GM19455 (cell line): ENCODE data around the gene PHACTR4.
"Not testable (repeated sequence)": the region's sequence is repeated elsewhere in the genome, so short reads cannot be mapped to it uniquely, and the experiment has no call there.

ENCODE experiments used
- ATAC-seq: cut with Tn5 transposase; IDR thresholded peaks from one replicate; pipeline ENCODE4 v1.9.1; 2021; ENCODE audit not compliant: unreplicated experiment

PHACTR4 gene

DNA sequence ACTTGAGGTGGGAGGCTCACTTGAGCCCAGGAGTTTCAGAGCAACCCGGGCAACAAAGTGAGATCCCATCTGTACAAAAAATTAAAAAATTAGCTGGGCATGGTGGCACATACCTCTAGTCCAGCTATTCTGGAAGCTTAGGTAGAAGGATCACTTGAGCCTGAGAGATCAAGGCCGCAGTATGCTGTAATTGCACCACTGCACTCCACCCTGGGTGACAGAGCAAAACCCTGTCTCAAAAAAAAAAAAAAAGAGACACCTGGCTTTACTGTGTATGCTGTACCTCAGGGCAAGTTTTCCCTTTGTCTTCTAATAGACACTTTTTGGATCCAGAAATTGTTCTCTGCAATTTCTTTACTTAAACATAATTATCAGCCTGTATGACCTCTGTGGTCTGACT, 113.2 kb downstream of the PHACTR4 start:
- no peak for ATAC-seq

DNA sequence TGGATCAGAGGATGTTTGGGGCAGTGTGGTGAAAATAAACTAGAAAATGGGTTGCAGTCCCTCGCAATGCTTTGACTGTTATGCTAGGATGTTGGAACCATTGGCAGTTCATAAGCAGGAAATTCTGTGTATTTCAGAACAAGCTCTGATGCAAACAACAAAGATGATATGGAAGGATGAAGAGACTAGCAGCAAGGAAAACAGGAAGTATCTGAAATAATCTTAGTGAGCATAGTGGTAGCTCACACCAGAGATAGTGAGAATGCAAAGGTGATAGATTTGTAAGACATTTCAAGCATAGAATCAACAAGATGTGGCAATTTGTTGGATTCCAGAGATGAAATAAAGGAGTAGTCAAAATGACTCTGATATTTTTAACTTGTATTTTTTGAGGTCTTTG, 125.2 kb downstream of the PHACTR4 start:
- ATAC-seq = no peak

DNA sequence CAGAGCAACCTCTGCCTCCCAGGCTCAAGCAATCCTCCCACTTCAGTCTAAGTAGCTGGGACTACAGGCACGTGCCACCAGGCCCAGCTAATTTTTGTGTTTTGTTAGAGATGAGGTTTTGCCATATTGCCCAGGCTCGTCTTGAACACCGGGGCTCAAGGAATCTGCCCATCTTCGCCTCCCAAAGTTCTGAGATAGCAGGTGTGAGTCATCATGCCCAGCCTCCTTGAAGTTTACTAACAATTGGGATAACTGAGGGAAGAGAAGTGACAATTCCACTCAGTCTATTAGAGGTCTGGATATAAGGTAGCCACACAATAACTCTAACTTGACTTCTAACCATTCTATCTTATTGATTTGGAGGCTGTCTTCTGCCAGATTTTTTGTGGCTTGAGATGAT, 130.0 kb downstream of the PHACTR4 start:
- no peak for ATAC-seq

DNA sequence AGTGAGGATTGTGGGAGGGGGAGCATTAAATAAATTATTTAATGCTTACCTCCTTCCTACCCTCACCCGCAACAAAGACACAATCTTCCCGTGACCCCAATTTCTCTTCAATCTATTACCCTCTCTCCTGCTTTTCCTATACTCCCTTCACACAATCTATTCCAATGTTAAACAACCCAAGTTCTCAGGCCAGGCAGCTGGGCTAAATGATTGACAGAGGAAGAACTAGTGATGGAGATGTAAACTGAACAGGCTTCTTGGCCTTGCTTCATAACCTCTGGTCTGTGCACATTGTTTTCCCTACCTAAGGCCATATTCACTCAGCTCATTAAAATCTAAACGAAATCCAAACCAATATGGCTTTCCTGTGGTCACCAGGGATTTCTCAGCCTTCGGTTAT, 132.4 kb downstream of the PHACTR4 start:
- ATAC-seq = no peak

DNA sequence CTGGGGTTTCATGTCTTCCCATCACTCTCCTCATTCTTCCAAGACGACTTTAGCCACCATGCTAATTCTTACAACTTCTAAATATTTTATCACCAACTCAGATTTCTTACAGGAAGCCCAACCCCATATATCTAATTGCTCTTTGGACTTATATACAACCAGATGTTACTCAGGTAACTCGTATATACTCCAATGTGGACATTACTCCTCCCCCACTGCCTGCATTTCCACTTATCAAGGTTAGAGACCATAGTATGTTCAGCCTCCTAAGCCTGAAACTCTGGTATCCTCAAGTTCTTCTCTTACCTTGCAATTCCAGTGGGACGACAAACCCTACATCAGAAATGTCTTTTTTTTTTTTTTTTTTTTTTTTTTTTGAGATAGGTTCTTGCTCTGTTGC, 133.6 kb downstream of the PHACTR4 start:
- no peak for ATAC-seq

DNA sequence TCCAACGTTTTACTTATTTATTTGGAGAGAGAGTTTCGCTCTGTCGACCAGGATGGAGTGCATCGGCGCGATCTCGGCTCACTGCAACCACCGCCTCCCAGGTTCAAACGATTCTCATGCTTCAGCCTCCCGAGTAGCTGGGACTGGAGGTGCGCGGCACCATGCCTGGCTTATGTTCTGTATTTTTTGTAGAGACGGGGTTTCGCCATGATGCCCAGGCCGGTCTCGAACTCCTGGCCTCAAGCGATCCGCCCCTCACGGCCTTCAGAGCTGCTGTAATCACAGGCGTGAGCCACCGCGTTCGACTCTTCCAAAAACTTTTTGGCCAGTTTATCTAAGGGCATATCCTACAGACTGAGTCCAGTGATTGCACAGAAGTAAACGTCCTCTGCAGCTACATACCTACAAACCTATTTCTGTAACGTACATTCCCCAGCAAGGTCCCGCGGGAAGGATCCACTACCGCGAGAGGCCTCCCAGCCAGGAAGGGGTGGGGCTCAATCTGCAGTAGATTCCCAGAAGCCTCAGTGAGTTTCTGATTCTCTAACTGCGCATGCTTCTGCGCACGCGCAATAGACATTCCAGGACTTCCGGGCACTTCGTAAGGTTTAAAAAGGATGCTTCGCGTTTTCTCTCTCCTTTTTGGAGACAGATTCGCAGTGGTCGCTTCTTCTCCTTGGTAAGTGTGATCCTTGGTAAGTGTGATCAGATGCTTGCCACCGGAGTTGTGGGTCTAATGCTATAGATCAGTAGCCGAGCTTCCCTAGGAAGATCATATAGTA, 136.1 kb downstream of the PHACTR4 start, which contains the start of gene RCC1:
Gene RCC1 (plus strand): TSS at position 638 of the 782 bp plus-strand sequence. CDS start 23,824 bp downstream, outside the sequence.
- peak; percentile 73 for ATAC-seq

DNA sequence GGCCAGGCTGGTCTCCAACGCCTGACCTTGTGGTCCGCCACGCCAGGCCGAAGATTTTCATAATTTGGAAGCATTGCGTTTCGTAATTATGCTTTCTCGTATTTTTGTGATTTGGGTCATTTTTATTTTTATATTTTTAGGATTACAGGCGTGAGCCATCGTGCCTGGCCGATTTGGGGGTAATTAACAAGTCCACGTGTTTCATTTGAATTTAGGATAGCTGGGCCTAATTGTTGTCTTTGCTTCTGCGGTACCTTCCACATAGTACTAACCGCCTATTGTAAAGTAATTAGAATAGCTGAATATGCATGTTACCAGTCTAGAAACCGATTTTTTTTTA, 137.3 kb downstream of the PHACTR4 start:
- ATAC-seq = no peak

DNA sequence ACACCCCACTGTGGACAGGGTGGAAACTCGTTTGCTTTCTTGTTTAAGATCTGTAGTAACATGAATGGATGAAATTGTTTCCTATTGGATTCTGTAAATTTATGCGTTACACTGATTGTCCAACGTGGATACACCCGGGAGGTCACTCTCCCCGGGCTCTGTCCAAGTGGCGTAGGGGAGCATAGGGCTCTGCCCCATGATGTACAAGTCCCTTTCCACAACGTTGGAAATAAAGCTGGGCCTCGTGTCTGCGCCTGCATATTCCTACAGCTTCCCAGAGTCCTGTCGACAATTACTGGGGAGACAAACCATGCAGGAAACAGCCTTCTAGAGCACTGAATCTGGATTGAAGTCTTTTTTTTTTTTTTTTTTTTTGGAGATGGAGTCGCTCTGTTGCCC, 137.7 kb downstream of the PHACTR4 start:
- no peak for ATAC-seq

DNA sequence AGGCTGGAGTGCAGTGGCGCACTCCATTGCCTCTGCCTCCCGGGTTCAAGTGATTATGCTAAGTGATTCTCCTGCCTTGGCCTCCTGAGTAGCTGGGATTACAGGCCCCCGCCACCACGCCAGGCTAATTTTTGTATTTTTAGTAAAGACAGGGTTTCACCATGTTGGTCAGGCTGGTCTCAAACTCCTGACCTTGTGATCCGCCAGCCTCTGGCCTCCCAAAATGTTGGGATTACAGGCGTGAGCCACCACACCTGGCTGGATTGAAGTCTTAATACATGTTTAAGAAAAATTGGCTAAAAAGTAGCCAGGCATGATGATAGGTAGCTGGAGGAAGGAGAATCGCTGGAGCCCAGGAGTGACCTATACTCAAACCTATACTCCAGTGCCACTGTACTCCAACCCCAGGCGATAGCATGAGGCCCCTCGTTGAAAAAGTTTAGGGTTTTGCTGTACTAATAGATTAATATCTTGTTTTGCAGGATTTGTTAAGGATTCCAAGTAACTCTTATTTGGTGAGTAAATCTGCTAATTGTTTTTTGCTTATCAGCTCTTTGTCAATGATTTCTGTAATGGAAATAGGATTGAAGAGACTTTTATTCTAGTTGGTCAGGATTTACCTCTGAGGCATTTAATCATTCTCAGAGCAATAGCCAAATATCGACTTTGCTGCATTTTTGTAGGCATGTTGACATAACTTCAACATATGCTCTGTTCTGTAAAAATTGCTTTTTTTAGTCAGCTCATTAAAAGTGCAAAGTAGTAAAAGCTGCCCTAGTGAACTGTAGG, 138.3 kb downstream of the PHACTR4 start:
- no peak for ATAC-seq

DNA sequence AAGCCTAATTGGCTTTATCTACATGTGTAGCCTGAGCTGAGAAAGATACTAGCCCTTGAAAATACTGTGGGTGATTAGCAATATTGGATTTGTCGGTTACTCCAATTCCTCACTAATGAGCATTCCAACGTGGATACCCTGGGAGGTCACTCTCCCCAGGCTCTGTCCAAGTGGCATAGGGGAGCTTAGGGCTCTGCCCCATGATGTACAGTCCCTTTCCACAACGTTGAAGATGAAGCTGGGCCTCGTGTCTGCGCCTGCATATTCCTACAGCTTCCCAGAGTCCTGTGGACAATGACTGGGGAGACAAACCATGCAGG, 138.9 kb downstream of the PHACTR4 start:
- ATAC-seq = no peak

DNA sequence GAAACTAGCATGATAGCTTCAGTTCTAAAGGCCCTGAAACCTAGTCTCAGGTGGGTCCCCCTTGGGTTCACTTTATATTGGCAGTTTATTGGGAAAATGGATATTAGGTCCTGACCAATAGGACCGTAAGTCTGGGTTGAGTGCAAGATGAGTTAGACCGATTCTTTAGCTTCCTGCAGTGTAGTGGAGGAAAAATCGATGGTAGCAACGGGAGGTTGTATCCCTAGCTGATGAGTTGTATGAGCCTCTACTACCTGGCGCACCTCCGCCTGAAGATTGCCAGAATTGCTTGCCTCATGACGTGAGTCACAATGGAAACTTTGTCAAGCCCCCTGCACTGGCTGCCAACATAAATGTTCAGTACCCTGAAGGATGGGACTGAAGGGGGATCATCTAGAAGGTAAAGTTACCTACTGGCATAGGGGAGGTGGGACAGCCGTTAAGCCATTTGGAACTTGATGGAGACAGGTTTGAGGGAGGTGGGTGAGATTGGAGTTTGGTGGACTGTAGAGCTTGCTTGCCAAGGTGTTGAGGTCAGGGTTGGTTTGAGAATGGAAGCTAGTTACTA, 140.2 kb downstream of the PHACTR4 start:
- ATAC-seq = no peak

DNA sequence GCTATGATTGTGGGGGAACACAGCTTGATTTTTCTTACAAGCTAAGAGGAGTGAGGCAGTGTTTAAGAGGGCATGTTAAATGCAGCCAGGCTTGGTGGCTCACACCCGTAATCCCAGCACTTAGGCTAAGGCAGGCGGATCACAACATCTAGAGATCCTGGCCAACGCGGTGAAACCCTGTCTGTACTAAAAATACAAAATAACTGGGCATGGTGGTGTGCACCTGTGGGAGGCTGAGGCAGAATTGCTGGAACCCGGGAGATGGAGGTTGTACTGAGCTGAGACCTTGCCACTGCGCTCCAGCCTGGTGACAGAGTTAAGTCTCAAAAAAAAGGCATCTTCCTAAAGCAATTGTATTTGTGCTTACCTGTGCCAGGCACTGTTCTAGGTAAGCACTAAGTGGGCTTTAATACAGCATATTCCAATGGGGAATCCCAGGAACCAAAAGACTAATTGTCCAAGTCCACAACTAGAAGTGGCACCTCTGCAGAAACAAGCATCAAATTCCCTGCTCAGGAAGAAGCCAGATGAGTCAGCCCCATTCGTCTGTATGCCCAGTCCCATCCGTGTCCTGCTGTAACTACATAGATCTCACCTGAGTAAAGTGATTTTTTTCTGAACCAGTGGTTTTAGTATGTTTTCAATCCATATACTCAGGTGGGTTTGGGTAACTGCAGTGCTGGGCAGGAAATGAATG, 140.9 kb downstream of the PHACTR4 start:
- ATAC-seq = no peak

DNA sequence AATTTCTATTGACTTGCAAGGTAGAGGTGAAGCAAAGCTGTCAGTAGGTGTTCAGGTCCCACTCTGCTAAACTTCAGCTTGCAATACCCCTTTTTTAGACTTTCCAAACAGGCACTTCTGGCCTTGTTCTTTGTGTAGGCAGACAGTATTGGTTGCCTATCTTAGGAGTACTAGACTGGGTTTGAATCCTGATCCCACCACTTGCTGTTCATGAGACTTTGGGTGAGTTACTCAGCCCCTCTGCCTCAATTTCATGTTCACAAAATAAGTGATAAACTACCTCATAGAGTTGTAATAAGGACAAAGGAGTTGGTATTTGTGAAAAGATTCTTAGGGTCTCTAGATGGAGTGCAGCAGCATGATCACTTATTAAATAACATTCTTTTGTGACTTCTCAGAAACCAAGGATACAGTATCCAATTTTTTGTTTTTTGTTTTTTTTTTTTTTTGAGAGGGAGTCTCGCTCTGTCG, 141.5 kb downstream of the PHACTR4 start:
- ATAC-seq = no peak

DNA sequence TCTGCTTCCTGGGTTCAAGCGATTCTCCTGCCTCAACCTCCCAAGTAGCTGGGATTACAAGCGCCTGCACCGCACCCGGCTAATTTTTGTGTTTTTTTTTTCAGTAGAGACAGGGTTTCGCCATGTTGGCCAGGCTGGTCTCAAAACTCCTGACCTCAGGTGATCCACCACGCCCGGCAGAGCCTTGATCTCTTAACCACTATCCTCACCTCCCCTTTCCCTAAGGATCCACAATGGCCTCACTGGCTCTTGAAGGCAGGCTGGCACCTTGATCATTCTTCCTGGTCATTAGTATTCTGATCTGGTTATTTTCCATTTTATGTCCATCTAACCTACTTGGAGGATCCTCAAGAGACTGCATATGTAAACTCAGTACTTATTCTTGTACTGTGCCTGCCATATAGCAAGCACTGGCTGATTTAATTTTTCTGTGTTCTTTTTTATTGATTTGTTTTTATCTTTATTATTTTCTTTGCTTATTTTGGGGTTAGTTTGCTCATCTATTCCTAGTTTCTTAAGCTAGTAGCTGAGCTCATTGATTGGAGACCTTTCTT, 142.6 kb downstream of the PHACTR4 start:
- ATAC-seq = no peak

DNA sequence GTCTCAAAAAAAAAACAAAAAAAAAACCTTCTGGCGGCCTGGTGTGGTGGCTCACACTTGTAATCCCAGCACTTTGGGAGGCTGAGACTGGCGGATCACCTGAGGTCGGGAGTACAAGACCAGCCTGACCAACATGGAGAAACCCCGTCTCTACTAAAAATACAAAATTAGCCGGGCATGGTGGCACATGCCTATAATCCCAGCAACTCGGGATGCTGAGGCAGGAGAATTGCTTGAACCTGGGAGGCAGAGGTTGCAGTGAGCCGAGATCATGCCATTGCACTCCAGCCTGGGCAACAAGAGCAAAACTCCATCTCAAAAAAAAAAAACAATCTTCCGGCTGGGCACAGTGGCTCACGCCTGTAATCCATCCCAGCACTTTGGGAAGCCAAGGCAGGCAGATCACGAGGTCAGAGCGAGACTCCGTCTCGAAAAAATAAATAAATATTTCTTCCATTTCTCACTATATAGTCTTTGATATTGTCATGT, 144.9 kb downstream of the PHACTR4 start:
- ATAC-seq = not testable (repeated sequence)

DNA sequence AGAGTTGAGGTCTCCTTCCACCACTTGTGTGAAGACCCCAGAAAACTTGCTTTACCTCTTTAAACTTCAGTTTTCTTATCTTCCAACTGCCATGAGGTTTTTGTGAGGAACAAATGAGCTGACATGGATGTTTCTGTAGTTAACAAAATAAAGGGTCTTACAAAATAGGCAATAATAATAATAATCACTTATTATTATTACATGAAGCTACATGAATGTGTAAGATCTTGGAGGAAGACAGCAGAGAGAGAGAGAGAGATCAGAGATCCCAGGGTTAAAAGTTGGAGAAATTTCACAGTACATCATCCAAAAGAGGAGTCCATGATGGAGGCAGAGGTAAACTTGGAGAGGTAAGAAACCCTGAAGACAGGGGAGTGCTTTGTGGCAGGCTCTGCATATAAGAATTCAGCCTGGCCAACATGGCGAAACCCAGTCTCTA, 147.0 kb downstream of the PHACTR4 start:
- no peak for ATAC-seq

DNA sequence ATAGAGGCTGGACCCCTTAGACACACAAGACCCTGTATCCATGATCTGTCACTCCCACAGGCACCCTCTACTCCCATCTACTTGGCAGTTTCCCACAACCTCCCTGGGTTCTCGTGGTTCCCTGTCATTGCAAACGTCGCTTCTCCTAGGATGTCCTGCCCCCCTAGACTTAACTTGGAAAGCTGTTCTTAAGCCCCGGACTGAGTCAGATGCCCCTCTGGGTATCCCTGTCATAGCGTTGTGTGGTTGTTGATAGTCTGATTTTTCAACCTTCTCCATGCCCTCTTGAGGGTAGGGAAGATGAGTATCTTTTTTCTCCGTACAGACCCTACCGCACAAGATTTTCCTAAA, 148.1 kb downstream of the PHACTR4 start:
- no peak for ATAC-seq

DNA sequence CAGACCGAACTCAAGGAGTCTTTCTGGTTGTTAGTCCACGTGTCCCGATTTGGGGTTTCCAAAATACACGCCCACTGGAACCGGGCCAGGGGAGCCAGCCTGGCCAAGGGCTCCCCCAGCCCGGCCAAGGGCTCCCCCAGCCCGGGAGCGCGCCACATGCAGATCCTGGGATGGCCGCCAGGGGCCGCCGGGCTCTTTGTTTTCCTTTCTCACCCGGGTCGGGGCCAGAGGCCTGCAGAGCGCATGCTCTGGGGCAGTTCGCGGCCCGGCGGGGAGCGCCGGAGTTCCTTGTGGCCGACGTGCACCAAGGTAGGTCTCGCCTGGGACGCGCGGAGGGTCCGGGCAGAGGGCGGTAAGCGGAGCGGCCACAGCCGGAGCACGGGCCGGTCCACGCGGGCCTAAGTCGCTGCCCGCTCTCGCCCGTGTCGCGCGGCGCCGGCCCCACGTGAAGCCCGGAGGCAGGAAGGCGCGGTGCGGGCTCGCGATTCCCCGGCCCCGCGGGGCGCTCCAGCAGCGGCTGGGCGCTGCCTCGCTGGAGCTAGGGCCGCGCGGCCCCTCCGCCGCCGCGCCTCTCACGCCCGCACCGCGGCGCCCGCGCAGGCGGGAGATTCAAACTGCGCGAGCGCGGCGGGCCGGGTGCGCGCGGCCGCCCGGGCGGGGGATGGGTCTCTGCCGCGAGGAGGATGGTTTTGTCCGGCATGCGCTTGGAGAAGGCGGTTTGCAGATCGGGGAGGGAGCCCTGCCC, 148.6 kb downstream of the PHACTR4 start:
- ATAC-seq = peak; percentile 70

DNA sequence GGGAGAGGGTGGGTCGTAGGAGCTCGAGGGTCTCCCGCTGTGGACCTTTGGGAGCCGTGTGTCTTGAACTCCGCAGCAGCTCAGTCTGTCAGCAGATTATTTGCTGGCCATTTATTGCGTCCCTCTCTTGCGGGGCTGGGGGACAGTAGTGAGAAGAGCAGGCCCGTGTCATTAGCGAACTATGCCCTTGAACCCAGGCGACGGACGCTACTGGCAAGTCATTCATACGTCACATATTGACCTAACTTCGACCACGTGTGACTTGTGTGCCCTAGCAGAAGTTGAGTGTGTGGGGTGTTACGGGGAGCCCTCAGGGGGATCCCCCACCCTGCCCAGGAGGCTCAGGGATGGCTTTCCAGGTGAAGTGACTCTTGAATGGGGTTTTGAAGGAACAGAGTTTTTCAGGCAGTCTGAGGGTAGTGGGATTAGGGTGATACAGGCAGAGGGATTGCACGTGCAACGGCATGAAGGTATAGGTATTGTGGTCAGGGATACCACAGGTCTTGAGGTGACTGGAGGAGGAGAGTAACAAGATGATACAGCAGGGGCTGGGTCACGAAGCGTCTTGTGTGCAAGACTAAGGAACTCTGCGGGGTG, 149.3 kb downstream of the PHACTR4 start:
- ATAC-seq = no peak
